Frontal cortex (tissue), 4 donors: ENCODE results near the gene NPLOC4. TPM values are rescaled to one million over a fixed set of nuclear protein-coding genes. Genes with fewer than 3 reads are reported as not detected.
"Not testable (repeated sequence)": the region's sequence is repeated elsewhere in the genome, so short reads cannot be mapped to it uniquely, and the experiment has no call there.

Experiments used
- DNase-seq, 2 donors: peaks; one replicate each; pipeline ENCODE4 v3.0.0; 2012; ENCODE audit warnings: low spot score in 2 of 2
- FAIRE-seq: peaks from 2 replicates; lab custom pipeline; 2012; peaks lifted over from hg19 to GRCh38; lab: Jason Lieb, UNC
- total RNA-seq: library from RNA; depleted of rRNA; stranded (reverse); fragments of >200 nt; gene quantifications from one replicate; pipeline ENCODE4 v1.2.3, GENCODE V29; 2014
- donor health status: control.
- donor health status: control.
- donor health status: control.

The NPLOC4 gene
- total RNA-seq, 1 donor from 2014 or later, result 39.9 TPM

GRCh38 chr17:81539571-81539900, 97.4 kb downstream of the NPLOC4 start:
- no peak for FAIRE-seq
- DNase-seq, result no peak

GRCh38 chr17:81538651-81539570, 98.0 kb downstream of the NPLOC4 start:
- FAIRE-seq (no peak), DNase-seq (no peak)

GRCh38 chr17:81537856-81538555, 98.9 kb downstream of the NPLOC4 start:
- no peak for DNase-seq
- no peak for FAIRE-seq

GRCh38 chr17:81537343-81537855, 99.5 kb downstream of the NPLOC4 start:
- FAIRE-seq, result no peak
- no peak for DNase-seq

- FAIRE-seq (no peak), DNase-seq (no peak)
These were observed 100.3 kb downstream of the NPLOC4 start for GRCh38 chr17:81536299-81537290.

- DNase-seq (no peak), FAIRE-seq (no peak)
These were observed 101.2 kb downstream of the NPLOC4 start for GRCh38 chr17:81535480-81536298.

GRCh38 chr17:81535007-81535328, 101.9 kb downstream of the NPLOC4 start:
- DNase-seq (no peak), FAIRE-seq (no peak)

GRCh38 chr17:81534157-81535006, 102.5 kb downstream of the NPLOC4 start:
- FAIRE-seq (no peak), DNase-seq (no peak)

GRCh38 chr17:81533339-81534141, 103.4 kb downstream of the NPLOC4 start:
- no peak for DNase-seq
- FAIRE-seq, result no peak

GRCh38 chr17:81532490-81533287, 104.2 kb downstream of the NPLOC4 start:
- DNase-seq, result no peak

GRCh38 chr17:81531998-81532404, 104.9 kb downstream of the NPLOC4 start:
- not testable (repeated sequence) for DNase-seq, FAIRE-seq

More at GRCh38 chr17:81532490-81533287, 104.2 kb downstream of the NPLOC4 start:
- FAIRE-seq, result no peak

- not testable (repeated sequence) for FAIRE-seq, DNase-seq
These were observed 105.9 kb downstream of the NPLOC4 start for GRCh38 chr17:81531013-81531412.

- no peak for DNase-seq
- FAIRE-seq, result no peak
These were observed 107.5 kb downstream of the NPLOC4 start for GRCh38 chr17:81529437-81529803.

- FAIRE-seq, result no peak
- DNase-seq, result no peak
These were observed 108.1 kb downstream of the NPLOC4 start for GRCh38 chr17:81528651-81529436.

GRCh38 chr17:81528384-81528650, 108.6 kb downstream of the NPLOC4 start:
- DNase-seq (no peak), FAIRE-seq (no peak)
